Hepatocyte (in vitro differentiated cells): ENCODE results near the gene PAK1. TPM values are rescaled to one million over a fixed set of nuclear protein-coding genes. Genes with fewer than 3 reads are reported as not detected.

ENCODE experiments used
- DNase-seq: peaks from one replicate; pipeline ENCODE4 v3.0.0-alpha.2; 2016; ENCODE audit warnings: low spot score
- H2AFZ ChIP-seq: fragments of 200-600 bp; sonication (generic); 2 replicates; pipeline ENCODE4 v1.6.0; 2016; ENCODE audit warnings: antibody characterized with exemption, mild to moderate bottlenecking
- H3K27ac ChIP-seq: fragments of 200-600 bp; sonication (generic); 2 replicates; pipeline ENCODE4 v1.5.1; 2016; ENCODE audit warnings: mild to moderate bottlenecking
- H3K27me3 ChIP-seq: fragments of 200-600 bp; sonication (generic); 2 replicates; pipeline ENCODE4 v1.6.1; 2016
- H3K36me3 ChIP-seq: fragments of 200-600 bp; sonication (generic); replicated peaks from 2 replicates; pipeline ENCODE4 v1.5.1; 2016; ENCODE audit warnings: low read depth; ENCODE audit not compliant: insufficient read depth
- H3K4me1 ChIP-seq: fragments of 200-600 bp; sonication (generic); 2 replicates; pipeline ENCODE4 v1.5.1; 2016; ENCODE audit warnings: mild to moderate bottlenecking, moderate library complexity; ENCODE audit not compliant: insufficient read depth
- H3K4me2 ChIP-seq: fragments of 200-600 bp; sonication (generic); 2 replicates; pipeline ENCODE4 v1.6.0; 2016
- H3K4me3 ChIP-seq: fragments of 200-600 bp; sonication (generic); 2 replicates; pipeline ENCODE4 v1.5.1; 2016; ENCODE audit warnings: mild to moderate bottlenecking
- H3K79me2 ChIP-seq: fragments of 200-600 bp; sonication (generic); 2 replicates; pipeline ENCODE4 v1.6.0; 2017; ENCODE audit warnings: mild to moderate bottlenecking
- H3K9me2 ChIP-seq: fragments of 200-600 bp; sonication (generic); replicated peaks from 2 replicates; pipeline ENCODE4 v1.6.0; 2017; ENCODE audit warnings: mild to moderate bottlenecking; ENCODE audit not compliant: insufficient read depth
- H3K9me3 ChIP-seq: fragments of 200-600 bp; sonication (generic); 2 replicates; pipeline ENCODE4 v1.5.1; 2016; ENCODE audit warnings: low read depth, mild to moderate bottlenecking
- H4K20me1 ChIP-seq: fragments of 200-600 bp; sonication (generic); 2 replicates; pipeline ENCODE4 v1.6.0; 2016; ENCODE audit warnings: mild to moderate bottlenecking; ENCODE audit not compliant: insufficient read depth, poor library complexity, severe bottlenecking
- CTCF ChIP-seq: fragments of 200-600 bp; sonication (generic); IDR thresholded peaks from 2 replicates; pipeline ENCODE4 v1.5.1; 2016; ENCODE audit warnings: antibody characterized with exemption, mild to moderate bottlenecking; ENCODE audit not compliant: poor library complexity
- EZH2 ChIP-seq: fragments of 200-600 bp; sonication (generic); IDR thresholded peaks from 2 replicates; pipeline ENCODE4 v1.6.1; 2016; ENCODE audit warnings: antibody characterized with exemption, mild to moderate bottlenecking, borderline replicate concordance
- EZH2phosphoT487 ChIP-seq: fragments of 200-600 bp; sonication (generic); IDR thresholded peaks from one replicate; pipeline ENCODE4 v1.6.1; 2018; ENCODE audit warnings: antibody characterized with exemption, mild to moderate bottlenecking, low read depth, moderate library complexity; ENCODE audit not compliant: unreplicated experiment, severe bottlenecking
- WGBS: methylation state at CpG from one replicate; pipeline ENCODE4 v1.1.6; 2016; ENCODE audit warnings: low lambda C conversion rate; ENCODE audit errors: missing lambda C conversion rate; 5-methylcytosine and 5-hydroxymethylcytosine counted together
- polyA plus RNA-seq: library from polyadenylated mRNA; unstranded; fragments of >200 nt; fragmentation: Nextera tagmentation; extraction: Ambion mirVana; gene quantifications from 2 replicates; pipeline ENCODE4 v1.2.1, GENCODE V29; 2016
- total RNA-seq: library from RNA; depleted of rRNA; stranded (reverse); fragments of >200 nt; gene quantifications from 2 replicates; pipeline ENCODE4 v1.2.3, GENCODE V29; 2014

The PAK1 gene
- total and polyA plus RNA-seq, 2 experiments from 2014 or later, result 30.3 to 62.0 TPM

- H3K27ac ChIP-seq, result peak overlapping the region; percentile 76
- TF ChIP-seq EZH2 (no peak), CTCF (no peak), EZH2phosphoT487 (no peak)
These were observed 41.2 kb upstream of the PAK1 start for GRCh38 chr11:77515063-77515462.

GRCh38 chr11:77512092-77512491, 38.2 kb upstream of the PAK1 start:
- 95% methylated on average over 2 of the region's 2 CpGs for WGBS
- DNase-seq, result no peak
- H3K4me3 ChIP-seq, result no peak overlapping the region
- H3K9me2 ChIP-seq, result no peaks in the 10 kb centered on the region
- H3K27ac ChIP-seq, result no peak overlapping the region
- H4K20me1 ChIP-seq, result no peaks in the 10 kb centered on the region
- H3K9me3 ChIP-seq, result no peaks in the 10 kb centered on the region
- peaks cover 7% of the 10 kb centered on the region for H3K4me1 ChIP-seq
- H3K27me3 ChIP-seq, result no peaks in the 10 kb centered on the region
- H3K79me2 ChIP-seq, result no peaks in the 10 kb centered on the region
- no peak for TF ChIP-seq CTCF
- no peak for TF ChIP-seq EZH2phosphoT487
- no peaks in the 10 kb centered on the region for H3K36me3 ChIP-seq
- no peak overlapping the region for H3K4me2 ChIP-seq
- no peak overlapping the region for H2AFZ ChIP-seq

More at GRCh38 chr11:77515063-77515462, 41.2 kb upstream of the PAK1 start:
- DNase-seq, result no peak
- Histone ChIP-seq H3K36me3 (no peaks in the 10 kb centered on the region), H3K27me3 (no peaks in the 10 kb centered on the region), H3K4me1 (peaks cover 7% of the 10 kb centered on the region), H4K20me1 (no peaks in the 10 kb centered on the region), H2AFZ (no peak overlapping the region), H3K79me2 (no peaks in the 10 kb centered on the region), H3K9me3 (no peaks in the 10 kb centered on the region), H3K4me3 (no peak overlapping the region), H3K9me2 (no peaks in the 10 kb centered on the region), H3K4me2 (peak overlapping the region; percentile 26)
- 55% methylated on average over 3 of the region's 3 CpGs for WGBS

DNA sequence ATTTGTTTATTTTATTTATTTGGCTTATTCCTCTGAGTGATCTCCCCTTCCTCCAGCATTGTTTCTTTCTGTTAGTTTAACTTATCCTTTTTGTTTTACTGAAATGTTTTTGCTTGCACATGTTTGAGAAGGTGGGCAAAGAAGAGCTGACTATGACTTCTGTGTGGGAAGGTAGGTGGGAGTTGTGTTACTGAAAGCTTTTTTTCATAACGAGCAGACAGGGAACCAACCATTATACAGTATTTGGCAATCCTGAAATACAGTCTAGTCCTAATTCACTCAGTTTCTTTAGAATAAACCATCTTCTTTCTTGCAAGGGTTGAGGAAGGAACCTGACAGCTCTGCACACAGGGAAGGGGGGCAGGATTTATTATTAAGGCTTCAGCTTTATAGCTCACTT, 37.0 kb upstream of the PAK1 start:
- TF ChIP-seq CTCF (no peak), EZH2phosphoT487 (no peak), EZH2 (no peak)
- no peak overlapping the region for H3K4me3 ChIP-seq
- no peaks in the 10 kb centered on the region for H3K36me3 ChIP-seq
- no peaks in the 10 kb centered on the region for H3K27me3 ChIP-seq
- H3K9me3 ChIP-seq, result no peaks in the 10 kb centered on the region
- DNase-seq, result no peak
- no peaks in the 10 kb centered on the region for H4K20me1 ChIP-seq
- WGBS, result 95% methylated on average over 1 of the region's 1 CpG
- no peak overlapping the region for H2AFZ ChIP-seq
- H3K27ac ChIP-seq, result no peak overlapping the region
- H3K9me2 ChIP-seq, result no peaks in the 10 kb centered on the region
- H3K79me2 ChIP-seq, result no peaks in the 10 kb centered on the region
- no peak overlapping the region for H3K4me2 ChIP-seq
- H3K4me1 ChIP-seq, result peaks cover 7% of the 10 kb centered on the region

DNA sequence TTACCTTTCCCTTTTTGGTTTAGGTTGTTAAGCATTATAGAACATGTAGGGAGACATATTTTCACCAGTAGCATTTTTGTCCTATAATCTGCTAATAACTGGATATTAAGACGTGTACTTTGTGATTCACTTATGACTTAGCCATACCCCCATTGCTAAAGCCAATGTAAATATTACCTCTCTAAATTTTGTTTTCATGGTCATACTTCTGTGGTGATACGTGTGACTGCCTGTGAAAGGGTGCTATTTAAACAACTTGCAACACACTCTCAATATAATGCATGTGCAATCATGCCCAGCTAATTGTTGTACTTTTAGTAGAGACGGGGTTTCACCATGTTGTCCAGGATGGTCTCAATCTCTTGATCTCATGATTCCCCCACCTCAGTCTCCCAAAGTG, 36.2 kb upstream of the PAK1 start:
- DNase-seq, result no peak
- no peaks in the 10 kb centered on the region for H3K9me3 ChIP-seq
- no peak overlapping the region for H2AFZ ChIP-seq
- H3K9me2 ChIP-seq, result no peaks in the 10 kb centered on the region
- H3K36me3 ChIP-seq, result no peaks in the 10 kb centered on the region
- H3K27me3 ChIP-seq, result no peaks in the 10 kb centered on the region
- H3K4me3 ChIP-seq, result no peak overlapping the region
- no peak overlapping the region for H3K27ac ChIP-seq
- 67% methylated on average over 3 of the region's 3 CpGs for WGBS
- TF ChIP-seq EZH2phosphoT487 (no peak), CTCF (no peak), EZH2 (no peak)
- no peaks in the 10 kb centered on the region for H3K79me2 ChIP-seq
- H4K20me1 ChIP-seq, result no peaks in the 10 kb centered on the region
- peaks cover 6% of the 10 kb centered on the region for H3K4me1 ChIP-seq
- no peak overlapping the region for H3K4me2 ChIP-seq
